Measurements from ENCODE around the gene PSG1.
"Not testable (repeated sequence)": the region's sequence is repeated elsewhere in the genome, so short reads cannot be mapped to it uniquely, and the experiment has no call there.

Gene PSG1

DNA sequence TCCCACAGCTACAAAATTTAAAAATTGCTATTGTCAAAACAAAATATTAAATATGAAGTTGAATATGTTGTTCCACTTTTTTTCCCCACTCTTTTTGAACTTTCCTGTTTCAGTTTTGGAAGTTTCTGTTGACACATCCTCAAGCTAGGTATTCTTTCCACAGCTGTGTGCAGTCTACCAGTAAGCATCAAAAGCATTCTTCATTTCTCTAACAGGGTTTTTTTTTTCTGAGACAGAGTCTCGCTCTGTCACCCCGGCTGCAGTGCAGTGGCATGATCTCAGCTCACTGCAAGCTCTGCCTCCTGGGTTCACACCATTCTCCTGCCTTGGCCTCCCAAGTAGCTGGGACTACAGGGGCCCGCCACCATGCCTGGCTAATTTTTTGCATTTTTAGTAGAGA is 5.4 kb downstream of the PSG1 start:
- not testable (repeated sequence) for H3K36me3 Mint-ChIP-seq (ENCODE audit: insufficient read depth); DNase-seq; ATAC-seq (replicated peaks); H3K27ac Mint-ChIP-seq; H3K4me3 Mint-ChIP-seq; H3K9me3 Mint-ChIP-seq; H3K4me1 Mint-ChIP-seq (ENCODE audit: low read depth in 2 of 2)
- peaks cover 29 to 62% of the 10 kb centered on the region in 2 donors for H3K27me3 Mint-ChIP-seq

DNA sequence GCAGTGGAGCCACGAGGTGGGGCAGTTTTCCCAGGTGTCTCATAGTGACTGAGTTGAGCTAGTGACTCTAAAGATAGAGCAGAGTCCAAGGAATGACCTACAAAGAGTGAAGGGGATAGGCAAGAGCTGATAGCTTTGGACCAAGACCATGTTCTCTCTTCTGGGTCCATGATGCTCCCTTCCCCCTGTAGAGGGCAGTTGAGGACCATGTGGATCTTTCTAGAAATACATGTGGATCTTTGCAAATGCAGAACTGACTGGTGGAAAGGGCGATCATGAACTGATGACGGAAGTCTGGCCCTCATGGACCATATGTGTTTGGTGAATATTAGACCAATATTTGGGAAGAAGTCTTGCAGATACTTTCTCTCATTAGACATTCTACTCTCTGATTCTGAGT is 6.9 kb downstream of the PSG1 start:
- no peaks in the 10 kb centered on the region for H3K36me3 Mint-ChIP-seq (ENCODE audit: insufficient read depth)
- H3K9me3 Mint-ChIP-seq = no peaks in the 10 kb centered on the region
- DNase-seq (no peak), ATAC-seq (replicated peaks) (no peak)
- H3K27me3 Mint-ChIP-seq = peaks cover 30 to 65% of the 10 kb centered on the region in 2 donors
- H3K4me1 Mint-ChIP-seq (ENCODE audit: low read depth in 2 of 2) = no peaks in the 10 kb centered on the region
- no peak overlapping the region for H3K27ac Mint-ChIP-seq
- H3K4me3 Mint-ChIP-seq = no peak overlapping the region

DNA sequence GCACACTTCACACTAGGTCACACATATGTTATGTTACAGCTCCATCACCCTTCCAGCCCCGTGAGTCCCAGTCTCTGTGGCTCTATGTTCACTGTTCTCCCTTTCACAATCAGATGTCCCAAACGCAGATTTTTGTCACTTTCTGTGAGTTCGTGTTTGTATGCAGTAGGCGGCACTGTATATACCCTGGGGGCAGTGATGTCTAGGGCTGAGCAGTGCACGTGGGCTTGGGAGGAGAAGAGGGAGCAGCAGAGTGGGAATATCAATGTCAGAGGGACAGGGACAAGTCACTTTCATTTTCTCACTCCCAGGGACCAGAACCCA is 22.0 kb downstream of the PSG1 start:
- peaks cover 18 to 19% of the 10 kb centered on the region in 2 donors for H3K27me3 Mint-ChIP-seq
- H3K4me3 Mint-ChIP-seq = no peak overlapping the region
- no peak for ATAC-seq (replicated peaks)
- H3K27ac Mint-ChIP-seq = no peak overlapping the region
- H3K9me3 Mint-ChIP-seq = no peaks in the 10 kb centered on the region
- no peak for DNase-seq
- peaks cover 3% of the 10 kb centered on the region for H3K36me3 Mint-ChIP-seq (ENCODE audit: insufficient read depth)
- peaks cover 0 to 4% of the 10 kb centered on the region in 2 donors for H3K4me1 Mint-ChIP-seq (ENCODE audit: low read depth in 2 of 2)

DNA sequence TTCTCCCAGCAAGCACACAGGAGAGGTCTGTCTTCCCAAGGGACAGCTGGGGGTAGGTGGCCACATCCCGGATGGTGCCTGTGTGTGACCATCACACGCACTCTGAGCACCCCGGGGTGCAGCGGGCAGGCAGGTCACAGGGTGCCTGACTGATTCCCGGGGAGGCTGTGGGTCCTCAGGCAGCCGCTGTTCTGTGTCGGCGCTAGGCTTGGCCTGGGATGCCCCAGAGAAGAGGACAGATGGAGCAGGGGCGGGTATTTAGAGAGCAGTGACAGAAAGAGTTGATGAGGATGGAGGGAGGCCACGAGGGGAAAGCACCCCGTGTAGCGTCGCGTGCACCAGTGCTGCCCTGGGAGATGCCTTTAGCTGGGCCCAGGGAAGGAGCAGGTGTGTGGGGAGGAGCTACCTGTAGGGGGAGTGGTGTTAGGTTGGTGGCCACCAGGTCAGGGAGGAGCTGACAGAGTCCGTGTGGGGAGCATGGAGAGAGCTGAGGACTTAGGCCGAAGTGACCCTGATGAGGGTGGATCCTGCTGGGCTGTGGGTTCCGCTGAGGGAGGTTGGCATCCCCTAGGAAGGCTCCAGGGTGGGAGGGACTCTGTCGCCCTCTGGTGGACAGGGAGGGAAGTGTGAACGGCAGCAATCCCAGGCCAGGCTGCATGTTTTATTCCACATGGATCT is 22.5 kb downstream of the PSG1 start:
- not testable (repeated sequence) for ATAC-seq (replicated peaks); H3K36me3 Mint-ChIP-seq (ENCODE audit: insufficient read depth); H3K4me1 Mint-ChIP-seq (ENCODE audit: low read depth in 2 of 2); H3K4me3 Mint-ChIP-seq; H3K27ac Mint-ChIP-seq; H3K9me3 Mint-ChIP-seq
- DNase-seq = peak in 2 of 3 experiments; percentile 5 to 8
- H3K27me3 Mint-ChIP-seq = peaks cover 17 to 18% of the 10 kb centered on the region in 2 donors

DNA sequence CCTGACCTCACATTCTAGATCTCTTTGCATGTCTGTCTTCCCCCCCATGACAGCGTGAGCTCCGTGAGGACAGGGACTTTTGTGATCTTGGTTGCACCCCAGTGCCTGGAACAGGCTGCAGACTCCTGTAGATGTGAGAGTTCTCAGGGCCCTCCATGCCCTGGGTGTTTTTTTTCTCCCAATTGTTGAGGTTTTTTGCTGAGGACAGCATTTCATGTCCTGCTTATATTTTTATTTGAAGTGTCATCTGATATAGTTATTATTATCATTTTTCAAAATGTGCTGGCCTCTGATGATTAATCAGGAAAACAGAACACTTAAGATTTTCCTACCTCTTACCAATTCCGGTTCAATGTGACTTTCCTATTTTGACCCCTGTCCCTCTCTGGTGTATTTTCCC is 24.8 kb downstream of the PSG1 start:
- not testable (repeated sequence) for ATAC-seq (replicated peaks); H3K27ac Mint-ChIP-seq; H3K4me3 Mint-ChIP-seq

DNA sequence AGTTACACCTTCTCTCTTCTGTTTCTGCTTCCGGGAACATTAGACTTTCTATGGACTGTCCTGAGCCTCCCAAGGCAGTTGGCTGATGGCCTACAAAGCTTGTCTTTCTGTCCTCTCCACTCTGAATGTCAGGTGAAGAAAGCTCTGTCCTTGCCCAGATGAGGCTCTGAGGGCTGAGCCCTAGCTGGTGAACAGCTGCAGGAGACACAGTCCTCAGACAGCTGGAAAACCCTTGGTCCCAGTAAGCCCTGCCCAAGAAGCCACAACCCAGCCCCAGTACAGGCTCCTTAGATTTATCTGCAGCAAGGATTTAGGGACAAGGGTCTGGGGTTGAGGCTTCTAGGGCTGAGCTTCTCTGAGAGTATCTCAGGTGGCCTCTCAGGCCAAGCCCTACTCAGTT is 26.3 kb downstream of the PSG1 start:
- H3K27me3 Mint-ChIP-seq = peaks cover 17 to 18% of the 10 kb centered on the region in 2 donors
- not testable (repeated sequence) for H3K4me1 Mint-ChIP-seq (ENCODE audit: low read depth in 2 of 2); DNase-seq; H3K9me3 Mint-ChIP-seq; ATAC-seq (replicated peaks); H3K27ac Mint-ChIP-seq; H3K4me3 Mint-ChIP-seq; H3K36me3 Mint-ChIP-seq (ENCODE audit: insufficient read depth)

More for the DNA sequence above, 24.8 kb downstream of the PSG1 start:
- DNase-seq; H3K4me1 Mint-ChIP-seq (ENCODE audit: low read depth in 2 of 2); H3K9me3 Mint-ChIP-seq; H3K36me3 Mint-ChIP-seq (ENCODE audit: insufficient read depth): not testable (repeated sequence)
- H3K27me3 Mint-ChIP-seq = peaks cover 17 to 18% of the 10 kb centered on the region in 2 donors

DNA sequence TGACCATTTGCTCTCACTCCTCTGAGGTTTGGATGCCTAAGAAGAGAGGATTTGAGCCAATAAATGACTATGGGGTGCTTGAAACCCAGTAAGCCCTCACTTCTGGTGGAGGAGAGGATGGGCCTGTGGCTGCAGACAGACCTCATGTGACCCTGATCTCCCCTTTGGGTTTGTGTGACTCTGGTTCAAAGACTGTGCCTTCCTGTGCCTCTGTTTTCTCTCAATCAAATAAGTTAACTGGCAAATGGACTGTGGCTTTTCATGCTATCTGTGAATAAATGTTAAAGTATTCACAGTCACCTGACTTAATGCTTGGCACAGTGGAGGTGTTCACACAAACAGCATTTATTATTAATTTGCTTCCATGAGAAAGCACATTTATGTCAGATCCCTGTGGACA is 26.7 kb downstream of the PSG1 start:
- not testable (repeated sequence) for H3K4me3 Mint-ChIP-seq; H3K27ac Mint-ChIP-seq; ATAC-seq (replicated peaks); H3K4me1 Mint-ChIP-seq (ENCODE audit: low read depth in 2 of 2); H3K36me3 Mint-ChIP-seq (ENCODE audit: insufficient read depth); H3K9me3 Mint-ChIP-seq; DNase-seq
- H3K27me3 Mint-ChIP-seq = peaks cover 17 to 19% of the 10 kb centered on the region in 2 donors

DNA sequence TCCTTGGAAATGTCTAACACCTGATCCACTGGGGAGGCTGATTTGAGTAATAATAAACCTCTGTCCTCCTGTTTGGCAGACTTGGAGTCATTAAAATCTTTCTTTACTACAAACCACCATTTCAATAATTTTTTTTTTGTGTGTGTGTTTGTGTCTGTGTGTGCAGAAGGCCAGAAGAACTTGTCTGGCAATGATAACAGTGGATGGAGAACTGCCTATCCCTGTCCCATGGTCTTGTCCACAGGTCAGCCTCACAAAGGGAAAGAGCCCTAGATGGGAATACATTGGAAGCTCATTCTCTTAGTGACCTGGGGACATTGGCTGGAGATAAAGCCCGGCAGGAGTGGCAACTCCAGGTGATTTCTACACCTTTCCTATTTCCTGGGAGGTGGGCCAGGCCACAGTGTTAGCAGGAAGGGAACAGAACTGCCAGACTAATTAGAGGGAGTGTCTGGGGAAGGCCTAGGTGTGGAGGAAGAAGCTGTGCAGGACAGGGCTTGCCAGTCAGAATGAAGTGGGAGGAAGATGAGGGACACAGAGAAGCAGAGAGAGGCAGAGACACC is 27.7 kb downstream of the PSG1 start:
- not testable (repeated sequence) for ATAC-seq (replicated peaks); H3K4me1 Mint-ChIP-seq (ENCODE audit: low read depth in 2 of 2); DNase-seq; H3K9me3 Mint-ChIP-seq; H3K27ac Mint-ChIP-seq; H3K36me3 Mint-ChIP-seq (ENCODE audit: insufficient read depth); H3K4me3 Mint-ChIP-seq
- H3K27me3 Mint-ChIP-seq = peaks cover 17 to 22% of the 10 kb centered on the region in 2 donors

DNA sequence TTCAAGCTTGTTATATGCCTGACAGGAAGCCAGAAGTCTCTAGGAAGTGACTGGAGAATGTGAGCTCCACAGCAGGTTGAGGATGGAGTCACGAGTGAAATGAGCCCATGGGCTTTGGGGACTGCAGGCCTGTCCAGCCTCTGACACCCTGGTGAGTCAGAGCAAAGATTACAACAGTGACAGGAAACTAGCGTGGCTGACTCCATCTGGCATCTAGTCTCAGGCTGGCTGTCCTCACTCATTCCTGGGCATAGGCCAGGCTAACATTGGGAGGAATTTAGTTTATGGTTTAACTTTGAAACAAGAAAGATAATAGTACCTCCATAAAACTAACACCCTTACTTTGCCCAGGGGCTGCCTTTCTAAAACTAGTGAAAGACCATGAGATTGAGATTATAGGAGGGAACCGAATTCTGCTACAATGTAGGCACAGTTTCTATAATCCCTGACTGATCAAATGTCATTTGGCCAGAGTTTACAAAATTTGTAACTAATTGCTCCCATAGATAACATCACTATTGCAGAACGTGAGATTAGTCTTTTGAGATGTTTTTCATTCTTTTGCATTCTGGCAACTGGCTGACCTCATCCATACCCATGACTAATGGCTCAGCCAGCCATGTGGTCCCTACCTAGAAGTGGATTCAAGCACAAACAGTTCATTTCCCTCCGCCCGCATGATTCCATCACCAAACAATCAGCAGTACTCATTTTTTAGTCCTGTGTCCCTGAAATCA is 28.4 kb downstream of the PSG1 start:
- peaks cover 3% of the 10 kb centered on the region for H3K36me3 Mint-ChIP-seq (ENCODE audit: insufficient read depth)
- DNase-seq = no peak
- no peak overlapping the region for H3K27ac Mint-ChIP-seq
- no peak overlapping the region for H3K4me3 Mint-ChIP-seq
- no peaks in the 10 kb centered on the region for H3K9me3 Mint-ChIP-seq
- peaks cover 0 to 4% of the 10 kb centered on the region in 2 donors for H3K4me1 Mint-ChIP-seq (ENCODE audit: low read depth in 2 of 2)
- peaks cover 15 to 16% of the 10 kb centered on the region in 2 donors for H3K27me3 Mint-ChIP-seq
- no peak for ATAC-seq (replicated peaks)

DNA sequence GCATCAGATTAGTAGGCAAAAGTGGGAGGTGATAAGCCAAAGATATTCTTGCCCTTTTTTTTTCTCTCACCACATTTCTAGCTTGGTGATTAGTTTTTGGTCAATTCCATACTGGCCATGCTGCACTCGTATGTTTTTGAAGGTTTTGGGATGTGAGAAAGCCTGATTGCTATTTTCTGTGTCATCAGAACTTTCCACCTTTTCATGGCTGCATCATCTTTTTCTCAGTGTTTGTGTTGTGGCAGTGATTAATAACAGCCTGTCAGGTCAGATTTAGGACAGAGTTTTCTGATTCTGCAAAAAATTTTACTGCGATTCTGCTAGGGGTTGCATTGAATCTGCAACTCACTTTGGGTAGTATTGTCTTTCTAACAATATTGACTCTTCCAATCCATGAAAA is 32.9 kb downstream of the PSG1 start:
- Mint-ChIP-seq H3K9me3 (no peaks in the 10 kb centered on the region), H3K36me3 (ENCODE audit: insufficient read depth) (no peaks in the 10 kb centered on the region), H3K27ac (no peak overlapping the region), H3K4me3 (no peak overlapping the region), H3K4me1 (ENCODE audit: low read depth in 2 of 2) (no peaks in the 10 kb centered on the region), H3K27me3 (peaks cover 15 to 38% of the 10 kb centered on the region in 2 donors)
- ATAC-seq (replicated peaks) (no peak), DNase-seq (no peak)

DNA sequence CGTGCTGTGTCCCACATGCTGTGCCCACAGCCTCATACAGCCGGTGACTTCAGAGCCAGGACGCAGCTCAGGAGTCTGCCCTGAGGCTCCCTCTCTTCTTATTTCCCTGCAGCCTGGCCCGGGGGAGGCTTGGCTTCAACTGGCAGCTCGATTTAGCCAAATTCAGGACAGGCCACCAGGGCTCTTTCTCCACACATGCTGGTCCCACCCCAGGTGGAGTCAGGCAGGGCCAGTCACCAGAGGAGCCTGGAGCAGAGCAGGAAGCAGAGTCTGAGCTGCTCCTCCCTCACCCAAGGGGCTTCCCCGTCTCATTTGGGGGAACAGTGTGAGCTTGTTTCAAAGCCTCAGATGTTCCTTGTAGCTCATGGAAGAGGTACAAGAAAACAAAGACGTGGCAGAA is 35.9 kb downstream of the PSG1 start:
- H3K4me1 Mint-ChIP-seq (ENCODE audit: low read depth in 2 of 2); H3K27ac Mint-ChIP-seq; H3K9me3 Mint-ChIP-seq; ATAC-seq (replicated peaks); H3K4me3 Mint-ChIP-seq; H3K36me3 Mint-ChIP-seq (ENCODE audit: insufficient read depth); DNase-seq: not testable (repeated sequence)
- peaks cover 38 to 58% of the 10 kb centered on the region in 2 donors for H3K27me3 Mint-ChIP-seq

DNA sequence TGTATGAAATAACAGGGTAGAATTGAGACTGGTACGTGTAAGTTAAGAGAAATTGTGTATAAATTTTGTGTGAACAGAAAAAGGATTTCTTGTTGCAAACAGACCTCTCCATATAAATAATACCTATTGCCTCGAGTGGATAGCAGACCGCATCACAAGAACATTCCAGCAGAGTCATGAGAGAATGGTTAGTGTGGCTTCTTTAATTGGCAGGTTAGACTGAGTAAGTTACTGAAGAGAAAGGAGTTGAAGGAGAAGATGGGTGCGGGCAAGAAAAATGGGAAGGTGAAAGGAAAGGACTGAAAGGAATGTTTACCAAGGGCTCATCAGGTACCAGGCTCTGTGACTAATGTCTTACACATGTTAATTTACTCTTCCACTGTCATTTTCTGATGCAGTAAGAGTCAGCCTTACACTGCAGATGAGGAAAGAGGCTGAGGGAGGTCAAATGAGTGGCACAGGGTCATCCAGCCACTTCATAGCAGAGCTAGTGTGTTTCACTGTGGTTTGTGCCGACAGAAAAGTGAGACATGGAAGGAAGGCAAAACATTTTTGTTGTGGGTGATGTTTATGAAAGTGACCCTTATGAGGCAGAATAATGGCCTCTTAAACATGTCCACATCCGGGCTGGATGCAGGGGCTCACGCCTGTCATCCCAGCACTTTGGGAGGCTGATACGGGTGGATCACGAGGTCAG is 46.6 kb downstream of the PSG1 start:
- not testable (repeated sequence) for H3K4me3 Mint-ChIP-seq; H3K27ac Mint-ChIP-seq; H3K36me3 Mint-ChIP-seq (ENCODE audit: insufficient read depth); DNase-seq; ATAC-seq (replicated peaks); H3K9me3 Mint-ChIP-seq; H3K4me1 Mint-ChIP-seq (ENCODE audit: low read depth in 2 of 2)
- peaks cover 40 to 50% of the 10 kb centered on the region in 2 donors for H3K27me3 Mint-ChIP-seq

DNA sequence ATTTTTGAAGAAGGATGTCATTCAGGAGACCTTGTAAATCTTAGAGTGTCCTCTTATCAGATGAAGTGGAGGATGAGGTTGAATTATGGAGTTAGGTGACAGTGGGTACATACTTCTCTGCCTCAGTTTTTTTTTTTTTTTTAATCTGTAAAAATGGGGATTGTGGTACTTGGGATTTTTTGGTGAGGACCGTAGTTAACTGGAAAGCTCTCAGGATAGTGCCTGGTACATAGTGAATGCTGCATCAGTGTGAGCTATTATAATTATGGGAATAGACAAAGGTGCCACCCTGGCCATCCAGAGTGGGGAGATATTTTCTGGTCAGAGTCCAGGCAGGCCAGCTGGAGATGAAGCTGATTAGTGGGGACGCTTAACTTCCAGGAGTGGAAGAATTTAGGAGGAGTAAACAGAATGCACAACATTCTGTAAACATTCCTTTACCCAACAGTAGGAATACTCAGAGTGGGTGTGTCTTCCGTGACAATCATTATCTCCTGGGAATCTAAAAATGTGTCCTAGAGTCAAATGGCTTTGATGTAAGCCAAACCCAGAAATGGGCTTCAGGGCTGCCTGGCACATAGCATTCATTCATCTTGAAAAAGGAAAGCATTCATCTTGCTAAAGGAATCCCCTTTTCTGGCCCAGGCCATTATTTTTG is 47.4 kb downstream of the PSG1 start:
- not testable (repeated sequence) for H3K36me3 Mint-ChIP-seq (ENCODE audit: insufficient read depth); ATAC-seq (replicated peaks); DNase-seq; H3K4me1 Mint-ChIP-seq (ENCODE audit: low read depth in 2 of 2); H3K9me3 Mint-ChIP-seq; H3K4me3 Mint-ChIP-seq; H3K27ac Mint-ChIP-seq
- H3K27me3 Mint-ChIP-seq = peaks cover 40 to 50% of the 10 kb centered on the region in 2 donors
